GM12875 (cell line): ENCODE measurements around the gene SHISAL1.

Source experiments
- H3K4me3 ChIP-seq: one replicate; pipeline ENCODE4 v1.5.1; 2011; ENCODE audit warnings: low read depth, low read length, control low read depth
- CTCF ChIP-seq: IDR thresholded peaks from 2 replicates; pipeline ENCODE4 v1.5.1; 2011; ENCODE audit warnings: low read depth, mild to moderate bottlenecking, control low read depth, inconsistent platforms, low read length, moderate library complexity, borderline replicate concordance; ENCODE audit not compliant: insufficient read depth

SHISAL1 gene

DNA sequence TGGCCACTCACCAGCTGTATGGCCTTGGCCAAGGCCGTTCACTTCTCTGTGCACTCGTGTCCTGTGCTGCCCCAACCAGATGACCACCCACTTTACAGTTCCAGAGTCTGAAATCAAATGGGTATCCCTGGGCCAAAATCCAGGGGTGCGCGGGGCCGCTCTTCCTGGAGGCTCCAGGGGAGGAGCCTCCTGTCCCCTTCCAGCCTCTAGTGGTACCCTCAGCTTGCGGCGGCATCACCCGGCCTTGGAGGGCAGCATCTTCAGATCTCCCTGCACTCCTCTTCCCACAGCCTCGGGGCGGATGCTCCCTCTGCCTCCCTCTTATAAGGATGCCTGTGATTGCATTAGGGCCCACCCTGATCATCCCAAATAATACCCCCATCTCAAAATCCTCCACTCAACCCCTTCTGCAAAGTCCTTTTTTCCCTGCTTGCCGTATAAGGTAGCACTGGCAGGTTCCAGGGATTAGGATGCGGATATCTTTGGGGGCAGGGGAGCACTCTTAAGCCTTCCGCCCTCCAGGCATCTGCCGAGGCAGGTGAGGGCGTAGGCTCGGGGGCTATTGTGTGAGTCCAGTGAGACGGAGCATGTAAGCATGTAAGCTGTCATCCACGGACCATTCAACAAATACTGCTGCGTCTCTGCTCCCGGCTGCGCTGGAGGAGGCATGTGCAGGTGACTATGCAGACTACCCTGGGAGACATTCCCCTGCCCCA is 24.4 kb upstream of the SHISAL1 start:
- no peak for TF ChIP-seq CTCF
- H3K4me3 ChIP-seq, result no peak overlapping the region

DNA sequence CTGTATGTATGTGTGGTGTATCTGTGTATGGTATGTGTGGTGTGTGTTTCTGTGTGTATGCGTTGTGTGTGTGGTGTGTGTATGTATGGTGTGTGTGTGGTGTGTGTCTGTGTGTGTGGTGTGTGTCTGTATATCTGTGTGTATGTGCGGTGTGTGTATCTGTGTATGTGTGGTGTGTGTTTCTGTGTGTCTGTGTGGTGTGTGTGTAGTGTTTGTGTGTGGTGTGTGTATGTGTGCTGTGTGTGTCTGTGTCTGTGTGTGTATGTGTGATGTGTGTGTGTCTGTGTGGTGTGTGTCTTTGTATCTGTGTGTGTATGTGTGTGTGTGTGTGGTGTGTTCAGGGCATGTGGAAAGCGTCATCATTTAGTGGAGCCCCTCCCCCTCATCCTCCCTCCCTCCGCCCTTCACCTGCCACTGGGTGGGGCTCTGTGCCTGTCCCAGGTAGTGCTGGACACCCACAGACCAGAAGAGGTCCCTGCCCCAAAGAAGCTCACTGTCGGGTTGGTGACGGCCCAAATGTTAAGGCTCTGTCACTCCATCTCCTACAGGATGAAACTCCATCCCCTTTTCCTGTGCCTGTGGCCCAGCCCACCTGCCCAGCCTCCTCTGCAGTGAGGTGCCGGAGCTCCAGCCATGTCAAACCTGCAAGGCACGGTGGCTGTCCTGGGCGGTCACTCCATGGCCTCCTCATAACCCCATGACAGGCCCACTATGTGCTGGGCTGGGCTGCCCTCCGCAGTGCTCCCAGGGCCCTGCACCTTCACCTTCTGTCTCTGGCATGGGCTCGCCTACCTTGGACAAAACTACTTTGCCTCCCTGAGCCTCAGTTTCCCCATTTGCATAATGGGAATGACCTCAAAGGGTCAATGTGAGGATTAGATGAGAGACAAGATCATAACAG is 23.4 kb upstream of the SHISAL1 start:
- no peak overlapping the region for H3K4me3 ChIP-seq
- 0 out of 2 replicates have a peak, but pooled peaks have one; percentile 4 for TF ChIP-seq CTCF

- no peak for TF ChIP-seq CTCF
- H3K4me3 ChIP-seq, result no peak overlapping the region
Measured at GRCh38 chr22:44335066-44335839, 22.5 kb upstream of the SHISAL1 start.

GRCh38 chr22:44333847-44334635 is 21.3 kb upstream of the SHISAL1 start:
- H3K4me3 ChIP-seq, result no peak overlapping the region
- no peak for TF ChIP-seq CTCF

DNA sequence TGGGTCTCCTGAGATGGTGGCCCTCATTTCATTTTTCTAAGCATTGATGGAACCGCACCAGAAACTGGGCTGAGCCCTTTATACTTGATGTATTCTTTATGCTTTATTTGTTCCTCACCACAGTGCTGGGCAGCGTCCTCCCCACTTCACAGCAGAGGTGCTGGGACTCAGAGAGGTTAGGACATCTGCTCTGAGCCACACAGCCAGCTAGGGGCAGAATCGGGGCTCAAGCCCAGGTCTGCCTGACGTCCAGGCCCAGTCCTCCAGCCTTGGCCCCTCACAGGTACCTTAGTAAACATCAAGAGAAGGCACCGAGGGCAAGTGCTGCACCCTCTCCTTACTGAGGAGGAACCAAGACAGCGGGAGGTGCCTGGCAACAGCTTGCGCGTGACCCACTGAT is 20.2 kb upstream of the SHISAL1 start:
- no peak overlapping the region for H3K4me3 ChIP-seq
- TF ChIP-seq CTCF, result no peak

- no peak overlapping the region for H3K4me3 ChIP-seq
- no peak for TF ChIP-seq CTCF
Measured at GRCh38 chr22:44331881-44332714, 19.3 kb upstream of the SHISAL1 start.
